ENCODE data around the gene DPYD.

GRCh38 chr1:97046765-97047420 is 873.9 kb downstream of the DPYD start:
- no peak for TF ChIP-seq CTCF (IDR thresholded peaks at IDR 0.05; ENCODE audit: insufficient read depth, low read depth, low read length)
- no peak for TF ChIP-seq EZH2 (IDR thresholded peaks at IDR 0.05; ENCODE audit: insufficient read depth, low read length)

Measured in astrocyte (in vitro differentiated cells and primary cell).